ENCODE data around the gene MYH16.

GRCh38 chr7:99301496-99301895, 28.9 kb downstream of the MYH16 start:
- no peak for TF ChIP-seq CREB5 (CRISPR knock-in tag; IDR thresholded peaks at IDR 0.05; ENCODE audit: low read depth)
- no peak for TF ChIP-seq PATZ1 (CRISPR knock-in tag; IDR thresholded peaks at IDR 0.05; ENCODE audit: borderline replicate concordance)
- TF ChIP-seq RARB (CRISPR knock-in tag; IDR thresholded peaks at IDR 0.05), result no peak
- TF ChIP-seq ZNF8 (CRISPR knock-in tag; IDR thresholded peaks at IDR 0.05), result no peak
- no peak for TF ChIP-seq TOX (CRISPR knock-in tag; IDR thresholded peaks at IDR 0.05; ENCODE audit: borderline replicate concordance)
- TF ChIP-seq CSRNP3 (CRISPR knock-in tag; IDR thresholded peaks at IDR 0.05), result no peak
- TF ChIP-seq ESRRG (CRISPR knock-in tag; IDR thresholded peaks at IDR 0.05), result no peak

All from SK-N-SH treated with all-trans-retinoic acid at 6 μM for 48 hours (cell line).